ENCODE results near the gene GPR108.

The GPR108 gene

GRCh38 chr19:6699935-6700334 lies 37.4 kb downstream of the GPR108 start:
- H3K36me3 ChIP-seq (ENCODE audit: control insufficient read depth in 2 of 2, insufficient read depth in 1 of 2, low read length in 2 of 2): no peaks in the 10 kb centered on the region

More at GRCh38 chr19:6699935-6700334, 37.4 kb downstream of the GPR108 start:
- ChIA-PET CTCF (no interaction called here), POLR2A (no interaction called here)
- Histone ChIP-seq H3K9me3 (ENCODE audit: control insufficient read depth, insufficient read depth, low read depth, low read length) (no peaks in the 10 kb centered on the region), H3K27ac (ENCODE audit: extremely low read depth, low read depth, low read length) (no peak overlapping the region), H3K4me3 (ENCODE audit: low read depth, low read length) (no peak overlapping the region), H3K4me1 (ENCODE audit: control insufficient read depth, insufficient read depth, low read length) (no peaks in the 10 kb centered on the region)
- no peak for TF ChIP-seq ZNF175 (tag by site-specific recombination; IDR thresholded peaks at IDR 0.05)
- TF ChIP-seq SP3 (tag by site-specific recombination; IDR thresholded peaks at IDR 0.05): no peak
- TF ChIP-seq, protein P1, sequence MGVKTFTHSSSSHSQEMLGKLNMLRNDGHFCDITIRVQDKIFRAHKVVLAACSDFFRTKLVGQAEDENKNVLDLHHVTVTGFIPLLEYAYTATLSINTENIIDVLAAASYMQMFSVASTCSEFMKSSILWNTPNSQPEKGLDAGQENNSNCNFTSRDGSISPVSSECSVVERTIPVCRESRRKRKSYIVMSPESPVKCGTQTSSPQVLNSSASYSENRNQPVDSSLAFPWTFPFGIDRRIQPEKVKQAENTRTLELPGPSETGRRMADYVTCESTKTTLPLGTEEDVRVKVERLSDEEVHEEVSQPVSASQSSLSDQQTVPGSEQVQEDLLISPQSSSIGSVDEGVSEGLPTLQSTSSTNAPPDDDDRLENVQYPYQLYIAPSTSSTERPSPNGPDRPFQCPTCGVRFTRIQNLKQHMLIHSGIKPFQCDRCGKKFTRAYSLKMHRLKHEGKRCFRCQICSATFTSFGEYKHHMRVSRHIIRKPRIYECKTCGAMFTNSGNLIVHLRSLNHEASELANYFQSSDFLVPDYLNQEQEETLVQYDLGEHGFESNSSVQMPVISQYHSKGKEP (tag by site-specific recombination; IDR thresholded peaks at IDR 0.05): no peak
- no peak for TF ChIP-seq ZNF571 (tag by site-specific recombination; IDR thresholded peaks at IDR 0.05)
- TF ChIP-seq PRDM2 (tag by site-specific recombination; IDR thresholded peaks at IDR 0.05; ENCODE audit: borderline replicate concordance): no peak
- TF ChIP-seq KLF9 (tag by site-specific recombination; IDR thresholded peaks at IDR 0.05; ENCODE audit: low read depth): no peak
- no peak for TF ChIP-seq ZNF670 (tag by site-specific recombination; IDR thresholded peaks at IDR 0.05; ENCODE audit: low read depth)
- TF ChIP-seq, protein P2, sequence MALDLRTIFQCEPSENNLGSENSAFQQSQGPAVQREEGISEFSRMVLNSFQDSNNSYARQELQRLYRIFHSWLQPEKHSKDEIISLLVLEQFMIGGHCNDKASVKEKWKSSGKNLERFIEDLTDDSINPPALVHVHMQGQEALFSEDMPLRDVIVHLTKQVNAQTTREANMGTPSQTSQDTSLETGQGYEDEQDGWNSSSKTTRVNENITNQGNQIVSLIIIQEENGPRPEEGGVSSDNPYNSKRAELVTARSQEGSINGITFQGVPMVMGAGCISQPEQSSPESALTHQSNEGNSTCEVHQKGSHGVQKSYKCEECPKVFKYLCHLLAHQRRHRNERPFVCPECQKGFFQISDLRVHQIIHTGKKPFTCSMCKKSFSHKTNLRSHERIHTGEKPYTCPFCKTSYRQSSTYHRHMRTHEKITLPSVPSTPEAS (tag by site-specific recombination; IDR thresholded peaks at IDR 0.05): no peak
- TF ChIP-seq, protein P3, sequence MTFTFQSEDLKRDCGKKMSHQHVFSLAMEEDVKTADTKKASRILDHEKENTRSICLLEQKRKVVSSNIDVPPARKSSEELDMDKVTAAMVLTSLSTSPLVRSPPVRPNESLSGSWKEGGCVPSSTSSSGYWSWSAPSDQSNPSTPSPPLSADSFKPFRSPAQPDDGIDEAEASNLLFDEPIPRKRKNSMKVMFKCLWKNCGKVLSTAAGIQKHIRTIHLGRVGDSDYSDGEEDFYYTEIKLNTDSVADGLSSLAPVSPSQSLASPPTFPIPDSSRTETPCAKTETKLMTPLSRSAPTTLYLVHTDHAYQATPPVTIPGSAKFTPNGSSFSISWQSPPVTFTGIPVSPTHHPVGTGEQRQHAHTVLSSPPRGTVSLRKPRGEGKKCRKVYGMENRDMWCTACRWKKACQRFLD (tag by site-specific recombination; IDR thresholded peaks at IDR 0.05): no peak
- TF ChIP-seq ZNF311 (tag by site-specific recombination; IDR thresholded peaks at IDR 0.05; ENCODE audit: borderline replicate concordance): no peak
- TF ChIP-seq EGR2 (tag by site-specific recombination; IDR thresholded peaks at IDR 0.05; ENCODE audit: low read depth): no peak
- TF ChIP-seq, protein P4, sequence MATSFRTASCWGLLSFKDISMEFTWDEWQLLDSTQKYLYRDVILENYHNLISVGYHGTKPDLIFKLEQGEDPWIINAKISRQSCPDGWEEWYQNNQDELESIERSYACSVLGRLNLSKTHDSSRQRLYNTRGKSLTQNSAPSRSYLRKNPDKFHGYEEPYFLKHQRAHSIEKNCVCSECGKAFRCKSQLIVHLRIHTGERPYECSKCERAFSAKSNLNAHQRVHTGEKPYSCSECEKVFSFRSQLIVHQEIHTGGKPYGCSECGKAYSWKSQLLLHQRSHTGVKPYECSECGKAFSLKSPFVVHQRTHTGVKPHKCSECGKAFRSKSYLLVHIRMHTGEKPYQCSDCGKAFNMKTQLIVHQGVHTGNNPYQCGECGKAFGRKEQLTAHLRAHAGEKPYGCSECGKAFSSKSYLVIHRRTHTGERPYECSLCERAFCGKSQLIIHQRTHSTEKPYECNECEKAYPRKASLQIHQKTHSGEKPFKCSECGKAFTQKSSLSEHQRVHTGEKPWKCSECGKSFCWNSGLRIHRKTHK (tag by site-specific recombination; IDR thresholded peaks at IDR 0.05): no peak
- TF ChIP-seq BCL11B (tag by site-specific recombination; IDR thresholded peaks at IDR 0.05; ENCODE audit: low read depth): no peak
- no peak for TF ChIP-seq ZNF558 (tag by site-specific recombination; IDR thresholded peaks at IDR 0.05)

Data from HEK293 (cell line).